Measurements from ENCODE around the gene ERBB4. TPM values are rescaled to one million over a fixed set of nuclear protein-coding genes. Genes with fewer than 3 reads are reported as not detected.

ERBB4 gene
- polyA plus RNA-seq, 2 of the 4 experiments (the other 2 are of a cell fraction), result not detected

- TF ChIP-seq USF2 (IDR thresholded peaks at IDR 0.05) (no peak), HES2 (IDR thresholded peaks at IDR 0.05) (no peak), ELK1 (IDR thresholded peaks at IDR 0.05; ENCODE audit: low read depth, low read length) (no peak), ZFP36 (IDR thresholded peaks at IDR 0.05; ENCODE audit: borderline replicate concordance, partially characterized antibody) (no peak), NPAS2 (CRISPR knock-in tag; IDR thresholded peaks at IDR 0.05; ENCODE audit: borderline replicate concordance) (no peak), SMC3 (IDR thresholded peaks at IDR 0.05) (no peak), NFE2L2 (conservative IDR thresholded peaks at IDR 0.05; ENCODE audit: low read length) (no peak), KDM5A (IDR thresholded peaks at IDR 0.05) (no peak), HEYL (CRISPR knock-in tag; IDR thresholded peaks at IDR 0.05) (no peak), HOXB5 (CRISPR knock-in tag; IDR thresholded peaks at IDR 0.05) (no peak), E2F6 (IDR thresholded peaks at IDR 0.05; ENCODE audit: borderline replicate concordance, low read depth) (no peak), EHMT2 (IDR thresholded peaks at IDR 0.05; ENCODE audit: low read depth) (no peak), EP300 (IDR thresholded peaks at IDR 0.05) (no peak), MAX (IDR thresholded peaks at IDR 0.05) (no peak), ESRRA (IDR thresholded peaks at IDR 0.05; ENCODE audit: borderline replicate concordance, low read length) (no peak), RFX5 (IDR thresholded peaks at IDR 0.05) (no peak), FOXS1 (CRISPR knock-in tag; IDR thresholded peaks at IDR 0.05) (no peak), ZNF302 (CRISPR knock-in tag; IDR thresholded peaks at IDR 0.05) (no peak), FOSB (CRISPR knock-in tag; IDR thresholded peaks at IDR 0.05) (no peak), CBX2 (IDR thresholded peaks at IDR 0.05; ENCODE audit: borderline replicate concordance, low read depth) (no peak)
- Histone ChIP-seq H3K4me2 (no peak overlapping the region), H3K4me3 (no peak overlapping the region), H3K4me1 (no peaks in the 10 kb centered on the region), H3K9me3 (no peaks in the 10 kb centered on the region), H3K27ac (no peak overlapping the region)
- ATAC-seq, result no peak
- 29% methylated on average over 2 of the region's 2 CpGs for WGBS (ENCODE audit: missing lambda C conversion rate)
- FAIRE-seq, result no peak
- DNase-seq (ENCODE audit: low read depth in 1 of 2, low spot score in 1 of 2), result no peak
- ChIA-PET POLR2A (no interaction called here), CTCF (no interaction called here)
Measured at GRCh38 chr2:212392043-212392442, 146.6 kb downstream of the ERBB4 start.

GRCh38 chr2:212387146-212387545 lies 151.5 kb downstream of the ERBB4 start:
- H3K4me2 ChIP-seq, result no peak overlapping the region
- H3K27ac ChIP-seq, result no peak overlapping the region
- FAIRE-seq (no peak), DNase-seq (ENCODE audit: low read depth in 1 of 2, low spot score in 1 of 2) (no peak), ATAC-seq (no peak)
- POLR2A ChIA-PET, result no interaction called here
- no peaks in the 10 kb centered on the region for H3K9me3 ChIP-seq
- TF ChIP-seq BHLHE40 (IDR thresholded peaks at IDR 0.05; ENCODE audit: low read depth, low read length), result no peak
- TF ChIP-seq EP300 (IDR thresholded peaks at IDR 0.05), result no peak
- no peak for TF ChIP-seq ELK1 (IDR thresholded peaks at IDR 0.05; ENCODE audit: low read depth, low read length)
- TF ChIP-seq CBX2 (IDR thresholded peaks at IDR 0.05; ENCODE audit: borderline replicate concordance, low read depth), result no peak
- no peak for TF ChIP-seq RCOR1 (IDR thresholded peaks at IDR 0.05; ENCODE audit: low read depth, low read length)
- TF ChIP-seq ZC3H11A (IDR thresholded peaks at IDR 0.05), result no peak
- TF ChIP-seq TP53 (CRISPR knock-in tag; IDR thresholded peaks at IDR 0.05), result no peak
- no peak for TF ChIP-seq HES2 (IDR thresholded peaks at IDR 0.05)
- no peak for TF ChIP-seq FOXS1 (CRISPR knock-in tag; IDR thresholded peaks at IDR 0.05)
- TF ChIP-seq CBX8 (IDR thresholded peaks at IDR 0.05), result no peak
- no peak for TF ChIP-seq HOXA7 (CRISPR knock-in tag; IDR thresholded peaks at IDR 0.05)
- no peak for TF ChIP-seq JUNB (IDR thresholded peaks at IDR 0.05)
- TF ChIP-seq RARB (CRISPR knock-in tag; IDR thresholded peaks at IDR 0.05), result no peak
- CTCF ChIA-PET, result no interaction called here
- H3K4me1 ChIP-seq, result no peaks in the 10 kb centered on the region
- 59% methylated on average over 4 of the region's 4 CpGs for WGBS (ENCODE audit: missing lambda C conversion rate)
- H3K4me3 ChIP-seq, result no peak overlapping the region
